Hematopoietic multipotent progenitor cell treated with erythropoietin and hydrocortisone succinate and interleukin-3 and kit ligand, for 17 days (in vitro differentiated cells): ENCODE measurements around the gene PTPRN2.
"Not testable (repeated sequence)": the region's sequence is repeated elsewhere in the genome, so short reads cannot be mapped to it uniquely, and the experiment has no call there.

Experiments
- DNase-seq: peaks from one replicate; pipeline ENCODE4 v3.0.0-alpha.2; 2015; ENCODE audit warnings: low spot score

PTPRN2 gene

DNA sequence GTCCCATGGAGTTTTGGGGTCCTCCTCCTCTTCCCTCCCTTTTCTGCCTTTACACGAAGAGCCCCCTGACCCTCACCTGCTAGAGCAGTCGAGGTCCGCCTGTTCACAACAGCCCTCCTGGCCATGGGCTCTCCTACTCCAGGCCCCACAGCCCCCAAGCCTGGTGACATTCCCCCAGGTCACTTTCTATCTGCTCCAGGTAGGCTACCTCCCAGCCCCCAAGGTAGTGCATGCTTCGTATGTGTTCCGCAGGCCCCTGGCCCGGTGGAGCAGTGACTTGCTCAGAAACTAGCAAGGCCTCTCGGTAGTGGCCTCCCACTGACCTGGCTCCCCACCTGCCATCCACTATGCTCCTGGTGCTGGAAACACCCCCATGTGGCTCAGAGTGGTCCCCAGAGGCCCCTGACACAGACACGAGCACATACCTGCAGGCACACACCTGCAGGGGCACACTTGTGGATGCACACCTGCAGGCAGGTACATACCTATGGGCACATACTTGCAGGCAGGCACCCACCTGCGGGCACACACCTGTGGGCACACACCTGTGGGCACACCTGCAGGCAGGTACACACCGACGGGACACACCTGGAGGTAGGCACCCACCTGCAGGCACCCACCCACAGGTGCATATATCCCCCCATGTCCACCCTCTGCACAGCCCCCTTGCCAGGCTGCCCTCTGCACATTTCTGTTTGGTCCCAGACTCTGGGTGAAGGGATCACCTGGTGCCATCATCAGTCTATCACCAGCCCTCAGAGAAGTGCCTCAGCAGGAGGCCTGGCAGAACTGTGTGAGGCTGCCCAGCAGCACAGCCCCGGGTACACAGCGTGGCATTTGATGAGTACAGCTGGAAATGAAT is 322.5 kb downstream of the PTPRN2 start:
- no peak for DNase-seq

DNA sequence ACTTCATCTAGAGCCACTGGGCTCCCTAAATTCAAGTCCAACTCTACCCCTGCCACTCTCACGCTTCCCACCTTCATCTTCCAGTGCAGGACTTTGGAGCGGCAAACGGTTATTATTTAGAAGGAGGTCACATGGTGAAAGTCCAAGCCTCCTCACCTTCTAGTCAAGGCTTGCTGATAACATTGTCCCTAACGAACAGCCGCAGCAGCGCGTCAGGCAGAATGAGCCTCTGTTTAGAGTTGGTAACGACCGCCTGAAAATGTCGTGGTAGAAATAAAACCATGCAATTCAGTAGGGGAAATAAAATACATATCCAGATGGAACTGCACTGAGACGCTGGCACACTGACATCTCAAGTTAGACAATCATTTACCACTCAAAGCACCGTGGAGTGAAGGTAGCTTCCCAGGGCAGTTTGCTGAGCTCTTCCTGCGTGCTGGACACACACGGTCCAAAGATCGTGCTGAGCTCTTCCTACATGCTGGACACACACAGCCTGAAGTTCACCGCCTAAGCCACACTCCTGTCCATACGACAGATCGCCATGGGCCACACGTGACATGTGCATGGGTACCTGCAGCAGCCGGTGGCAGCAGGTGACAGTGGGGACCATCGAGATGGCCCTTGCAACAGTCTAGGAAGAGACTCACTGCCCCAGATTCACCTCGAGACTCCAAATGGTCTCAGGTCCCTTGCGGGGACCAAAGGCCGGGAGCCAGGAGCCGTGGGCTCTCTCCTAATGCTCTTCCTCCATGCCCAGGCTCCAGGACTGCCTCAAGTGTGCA is 323.5 kb downstream of the PTPRN2 start:
- no peak for DNase-seq

DNA sequence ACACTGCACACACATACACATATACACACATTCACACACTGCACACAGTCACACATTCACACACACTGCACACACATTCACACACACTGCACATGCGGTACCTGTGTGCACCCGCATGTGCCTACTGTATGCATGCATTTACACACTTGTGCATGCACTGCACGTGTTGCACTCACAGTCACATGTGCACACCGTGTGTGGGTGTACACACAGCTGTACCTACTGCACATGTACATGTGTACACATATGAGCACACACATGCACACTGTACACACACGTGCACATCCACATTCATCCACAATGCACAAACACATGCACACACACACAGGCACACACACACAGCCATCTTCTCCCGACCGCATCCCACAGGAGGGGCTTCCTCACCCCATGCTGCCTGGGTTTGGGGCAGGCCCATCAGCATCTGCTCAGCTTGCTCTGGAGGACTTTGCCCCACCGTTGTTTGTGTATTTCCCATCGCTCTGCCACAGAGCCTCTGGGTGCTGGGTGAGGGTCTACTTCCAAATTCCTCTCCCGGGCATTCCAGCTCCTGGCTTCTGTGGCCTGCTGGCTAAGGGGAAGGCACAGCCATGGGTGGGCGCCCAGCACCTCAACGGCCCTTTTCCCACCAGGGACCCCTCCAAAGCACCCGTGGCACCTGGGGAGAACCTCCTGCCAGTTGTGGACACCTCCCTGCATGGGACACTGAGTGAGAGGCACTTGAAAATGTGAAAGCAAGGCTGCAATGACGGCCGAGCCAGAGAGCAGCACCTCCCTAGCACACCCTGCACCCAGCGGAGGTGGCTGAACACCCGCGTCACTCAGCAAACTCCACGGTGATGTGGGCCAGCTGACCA is 324.3 kb downstream of the PTPRN2 start:
- no peak for DNase-seq

DNA sequence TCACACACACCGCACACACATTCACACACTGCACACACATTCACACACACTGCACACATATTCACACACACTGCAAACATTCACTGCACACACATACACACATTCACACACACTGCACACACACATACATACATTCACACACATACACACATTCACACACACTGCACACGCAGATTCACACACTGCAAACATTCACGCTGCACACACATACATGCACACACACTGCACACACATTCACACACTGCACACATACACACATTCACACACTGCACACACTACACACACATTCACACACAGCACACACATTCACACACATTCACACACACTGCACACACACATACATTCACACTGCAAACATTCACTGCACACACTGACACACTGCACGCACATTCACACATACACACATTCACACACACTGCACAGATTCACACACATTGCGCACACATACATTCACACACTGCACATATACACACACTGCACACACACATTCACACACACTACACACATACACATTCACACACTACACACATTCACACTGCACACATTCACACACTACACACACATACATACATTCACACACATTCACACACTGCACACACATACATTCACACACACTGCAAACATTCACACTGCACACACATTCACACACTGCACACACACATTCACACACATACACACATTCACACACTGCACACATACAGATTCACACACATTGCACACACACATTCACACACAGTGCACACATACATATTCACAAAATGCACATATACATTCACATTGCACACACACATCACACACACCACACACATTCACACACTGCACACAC is 325.1 kb downstream of the PTPRN2 start:
- no peak for DNase-seq

DNA sequence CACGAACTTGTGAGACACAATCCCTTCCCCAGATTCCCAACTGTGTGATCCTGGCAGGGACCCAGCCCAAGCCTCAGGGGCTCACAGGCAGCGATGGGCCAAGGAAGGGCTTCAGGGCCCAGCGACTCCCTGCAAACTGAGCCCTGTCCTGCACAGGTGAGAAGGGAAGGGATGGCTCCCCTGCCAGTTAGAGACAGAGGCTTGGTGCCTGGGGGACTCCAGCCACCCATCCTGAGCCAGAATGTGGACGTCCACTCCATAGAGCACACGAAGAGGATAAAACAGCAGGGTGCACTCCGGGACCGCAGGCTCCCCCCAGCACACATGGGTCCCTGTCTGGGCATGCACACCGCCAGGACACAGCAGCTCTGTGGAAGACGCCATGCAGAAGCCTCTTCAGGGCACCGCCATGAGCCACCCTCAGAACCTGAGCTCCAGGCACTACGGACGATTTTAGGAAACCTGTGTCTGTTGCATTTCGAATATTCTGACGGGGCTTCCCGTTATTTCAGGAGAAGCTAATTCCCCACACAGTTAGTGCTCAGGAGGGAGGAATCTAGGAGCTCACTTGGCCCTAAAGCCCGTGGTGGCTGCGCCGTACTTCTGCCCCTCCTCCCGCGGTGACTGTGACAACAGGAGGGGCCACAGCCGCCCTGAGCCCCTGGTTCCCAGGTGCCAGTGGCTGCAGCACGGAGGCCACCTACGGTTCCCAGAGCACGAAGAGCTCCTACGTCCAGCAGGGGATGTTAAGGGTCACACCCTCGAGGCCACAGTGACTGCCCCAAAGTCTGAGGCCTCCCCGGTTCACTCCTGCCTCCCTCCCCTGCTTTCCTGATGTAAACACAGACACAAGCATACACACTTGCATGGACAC is 326.0 kb downstream of the PTPRN2 start:
- no peak for DNase-seq

DNA sequence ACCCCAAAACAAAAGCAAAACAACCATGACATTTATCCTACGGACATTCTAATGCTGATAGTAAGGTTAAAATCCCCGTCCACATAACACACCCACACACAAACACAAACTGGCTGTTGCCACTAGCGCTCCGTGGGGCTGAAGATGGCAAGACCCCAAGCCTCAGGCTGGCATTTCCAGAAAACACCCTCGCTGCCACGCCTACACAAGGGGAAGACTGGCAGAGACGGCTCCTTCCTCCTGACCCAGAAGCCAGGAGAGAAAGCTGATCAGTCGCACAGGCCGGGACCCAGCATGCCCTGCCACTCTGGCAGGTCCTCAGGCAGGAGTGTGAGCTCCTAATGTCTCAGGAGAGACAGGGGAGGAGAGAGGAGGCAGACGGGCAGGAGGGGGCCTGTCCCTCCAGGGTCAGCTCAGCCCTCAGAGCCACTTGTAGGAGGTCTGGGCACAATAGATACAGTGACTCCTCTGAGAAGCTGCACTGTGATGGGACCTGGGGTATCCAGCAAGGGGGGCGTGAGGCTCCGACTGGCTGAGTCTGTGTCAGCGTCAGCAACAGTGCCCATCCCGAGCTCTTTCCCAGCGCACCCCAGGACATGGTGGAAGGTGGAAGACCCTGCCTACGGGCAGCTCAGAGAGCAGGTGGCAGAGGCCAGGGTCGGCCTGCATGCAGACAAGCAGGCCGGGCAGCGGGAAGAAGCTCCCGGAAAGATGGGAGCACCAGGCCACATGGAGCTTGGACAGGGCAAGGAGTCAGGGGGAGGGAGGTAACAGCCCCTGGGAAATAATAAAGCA is 326.9 kb downstream of the PTPRN2 start:
- no peak for DNase-seq

DNA sequence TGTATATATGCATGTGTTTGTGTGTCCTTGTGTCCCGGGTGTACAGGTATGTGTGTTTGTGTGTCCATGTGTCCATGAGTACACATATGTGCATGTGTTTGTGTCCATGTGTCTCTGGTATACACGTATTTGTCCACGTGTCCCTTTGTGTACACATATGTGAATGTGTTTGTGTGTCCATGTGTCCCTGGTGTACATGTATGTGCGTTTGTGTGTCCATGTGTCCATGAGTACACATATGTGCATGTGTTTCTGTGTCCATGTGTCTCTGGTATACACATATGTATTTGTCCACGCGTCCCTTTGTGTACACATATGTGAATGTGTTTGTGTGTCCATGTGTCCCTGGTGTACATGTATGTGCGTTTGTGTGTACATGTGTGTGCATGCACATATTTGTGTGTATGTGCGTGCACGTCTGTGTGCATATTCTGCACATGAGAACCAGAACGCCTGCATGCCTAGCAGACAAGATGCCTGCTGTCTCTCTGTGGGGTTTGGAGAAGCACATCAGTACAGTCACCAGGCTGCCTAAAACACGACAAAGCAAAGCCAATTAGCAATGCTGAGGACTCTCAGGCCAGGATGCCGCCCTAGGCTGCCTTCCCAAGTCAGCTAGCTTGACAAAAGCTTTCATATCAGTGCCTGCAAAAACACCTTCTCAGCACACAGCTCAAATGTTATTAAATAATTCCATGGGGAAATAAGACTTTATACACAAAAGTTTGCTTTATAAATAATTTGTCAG is 327.8 kb downstream of the PTPRN2 start:
- no peak for DNase-seq

DNA sequence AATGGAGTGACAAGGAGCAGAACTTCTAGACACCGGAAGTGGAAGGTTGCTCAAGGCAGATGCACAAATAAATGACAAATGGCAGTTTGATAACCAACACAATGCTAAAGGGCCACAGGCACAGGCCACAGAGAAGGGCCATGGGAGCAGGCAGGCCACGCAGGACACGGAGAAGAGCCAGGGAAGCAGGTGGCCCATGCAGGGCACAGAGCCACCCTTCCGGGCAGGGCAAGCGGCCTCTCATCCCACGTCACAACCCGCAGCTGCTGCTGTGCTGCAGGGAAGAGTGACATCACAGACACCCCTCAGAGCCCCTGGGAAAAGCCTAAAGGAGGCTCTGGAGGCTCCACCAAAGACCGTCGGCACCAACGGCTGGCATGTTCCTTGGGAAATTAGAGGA is 328.5 kb downstream of the PTPRN2 start:
- DNase-seq: no peak

DNA sequence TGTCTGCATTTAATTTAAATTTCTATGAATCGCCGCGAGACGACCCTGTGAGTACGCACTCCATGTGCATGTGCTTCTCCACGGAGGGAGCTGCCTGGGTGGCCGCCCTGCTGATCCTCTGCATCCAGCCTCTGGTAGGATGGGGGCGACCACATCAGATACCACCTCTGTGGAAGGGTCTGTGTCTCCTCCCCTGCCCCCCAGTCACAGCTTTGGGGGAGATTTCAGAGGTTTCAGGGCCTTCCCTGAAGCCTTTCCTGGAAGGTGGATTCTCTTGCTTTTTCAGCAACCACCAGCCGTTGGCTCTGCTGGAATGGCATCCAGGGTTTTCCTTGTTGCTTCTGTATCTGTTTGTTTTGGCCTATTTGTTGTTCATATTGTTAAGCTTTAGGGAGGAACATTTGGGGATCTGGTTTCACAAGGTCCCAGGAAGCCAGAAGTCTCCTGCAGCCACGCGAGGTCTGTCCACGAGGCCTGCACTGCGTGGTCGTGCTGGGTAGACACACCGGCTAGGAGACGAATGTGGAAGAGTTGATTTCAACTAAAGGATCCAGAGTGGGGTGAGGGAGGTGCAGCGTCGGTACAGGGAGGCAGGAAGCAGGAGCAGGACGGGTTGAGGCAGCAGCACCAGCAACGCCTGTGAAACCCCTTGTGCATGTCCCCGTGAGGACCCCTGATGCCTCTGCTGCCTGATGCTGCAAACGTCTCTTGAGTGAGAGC is 329.1 kb downstream of the PTPRN2 start:
- DNase-seq: no peak

DNA sequence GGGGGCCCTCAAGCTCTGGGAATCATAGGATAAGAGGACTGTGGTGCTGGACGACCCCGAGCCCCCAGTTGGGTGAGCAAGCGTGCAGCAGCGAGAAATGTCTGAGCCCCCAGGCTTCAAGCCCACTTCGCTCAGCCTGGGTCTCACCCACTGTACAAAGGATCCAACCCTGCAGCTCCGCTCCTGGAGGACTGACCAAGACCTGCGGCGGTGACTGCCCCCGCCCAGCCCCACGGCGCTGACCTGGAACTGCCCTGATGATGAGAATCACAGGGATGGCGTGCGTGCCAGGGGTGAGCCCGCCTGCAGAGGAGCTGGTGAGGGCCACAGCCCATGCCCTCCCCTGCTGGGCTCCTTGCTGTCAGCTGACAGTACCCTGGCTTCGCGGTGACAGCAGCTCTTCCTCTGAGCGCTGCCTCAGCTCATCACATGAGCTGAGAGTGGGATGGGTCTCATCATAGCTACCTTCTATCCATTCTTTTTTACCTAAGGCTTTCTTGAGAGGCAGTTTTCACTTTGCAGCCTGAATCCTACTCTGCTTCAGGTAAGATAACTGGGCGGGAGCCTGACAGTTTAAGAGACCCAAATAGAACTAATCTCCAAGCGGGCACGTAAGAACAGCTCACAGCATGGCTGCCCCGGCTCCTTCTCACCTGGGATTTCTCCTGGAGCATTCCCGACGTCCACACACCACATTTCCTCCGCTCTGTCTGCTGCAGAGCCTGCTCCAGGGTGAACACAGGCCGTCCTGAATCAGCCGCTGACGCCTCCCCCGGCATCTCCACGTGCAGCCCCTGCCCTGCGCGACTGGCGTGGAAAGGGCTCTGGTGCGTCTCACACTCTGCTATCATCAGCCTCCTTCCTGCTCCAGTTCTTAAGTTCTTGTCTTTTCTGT is 329.9 kb downstream of the PTPRN2 start:
- no peak for DNase-seq

DNA sequence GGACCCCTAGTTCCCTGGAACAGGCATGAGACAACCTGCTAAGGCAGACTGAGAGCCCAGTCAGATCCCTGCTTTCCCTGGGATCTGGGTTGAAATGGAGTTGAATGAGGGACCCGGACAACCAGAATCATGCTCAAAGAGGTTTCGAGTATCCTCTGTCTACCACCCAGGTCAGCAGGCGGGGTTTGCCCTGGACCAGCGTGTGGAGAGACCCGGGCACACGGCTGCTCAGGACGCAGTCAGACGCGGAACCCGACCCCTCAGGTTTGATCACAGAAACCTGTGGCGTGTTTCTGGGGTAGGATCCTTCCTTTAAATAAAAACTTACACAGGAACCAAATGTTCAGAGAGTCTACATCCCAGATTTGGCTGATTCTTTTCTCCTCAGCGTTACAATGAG is 330.6 kb downstream of the PTPRN2 start:
- DNase-seq: no peak

DNA sequence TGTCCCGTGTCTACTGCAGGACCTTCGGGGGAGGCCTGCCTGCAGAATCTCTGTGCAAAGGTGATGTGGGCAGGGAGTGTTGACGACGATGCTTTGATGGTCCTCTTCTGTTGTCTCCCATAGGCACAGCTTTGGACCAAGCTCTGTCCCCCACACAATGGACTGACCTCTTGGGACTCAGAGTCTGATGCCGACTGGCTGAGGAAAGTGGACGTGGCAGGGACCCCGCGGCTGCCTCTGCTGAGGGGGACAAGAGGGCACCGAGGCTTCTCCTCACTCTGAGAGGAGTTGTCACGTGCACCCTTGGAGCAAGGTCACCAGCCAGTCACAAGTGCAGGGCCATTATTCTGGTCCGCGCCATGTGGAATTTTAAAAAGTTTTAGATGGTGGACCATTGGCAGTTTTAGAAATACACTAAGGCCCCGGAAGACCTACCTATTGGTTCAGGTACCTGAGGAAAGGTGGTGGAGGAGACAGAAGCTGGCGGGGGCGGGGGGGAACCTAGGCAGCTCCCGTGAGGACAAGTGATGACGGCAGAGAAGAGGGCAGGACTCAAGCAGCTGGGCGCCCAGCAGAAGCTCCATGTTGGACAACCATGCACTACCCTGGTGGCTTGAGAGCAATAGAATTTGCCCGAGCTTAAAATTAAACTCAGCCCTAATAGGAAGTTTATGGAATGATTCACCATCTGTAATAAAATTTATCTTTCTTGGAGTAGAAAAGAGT is 331.4 kb downstream of the PTPRN2 start:
- DNase-seq: no peak

DNA sequence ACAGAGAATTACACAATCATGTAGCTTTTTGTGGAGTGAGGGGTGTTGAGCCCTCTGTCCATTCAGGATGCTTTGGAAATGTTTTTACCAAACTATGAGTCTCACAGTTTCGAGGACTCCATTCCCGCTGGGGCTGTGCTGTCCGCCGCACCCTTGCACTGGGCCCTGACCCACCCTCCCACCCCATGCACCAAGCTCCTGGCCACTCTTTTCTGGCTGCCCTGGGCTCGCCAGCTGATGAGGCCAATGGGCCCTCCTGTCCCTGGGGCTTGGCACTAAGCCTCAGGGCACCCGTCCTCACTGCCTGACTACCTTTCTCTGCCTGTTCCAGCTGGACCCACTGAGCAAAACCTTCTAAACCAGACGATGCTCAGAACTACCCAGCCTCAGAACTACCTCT is 332.1 kb downstream of the PTPRN2 start:
- DNase-seq: no peak

DNA sequence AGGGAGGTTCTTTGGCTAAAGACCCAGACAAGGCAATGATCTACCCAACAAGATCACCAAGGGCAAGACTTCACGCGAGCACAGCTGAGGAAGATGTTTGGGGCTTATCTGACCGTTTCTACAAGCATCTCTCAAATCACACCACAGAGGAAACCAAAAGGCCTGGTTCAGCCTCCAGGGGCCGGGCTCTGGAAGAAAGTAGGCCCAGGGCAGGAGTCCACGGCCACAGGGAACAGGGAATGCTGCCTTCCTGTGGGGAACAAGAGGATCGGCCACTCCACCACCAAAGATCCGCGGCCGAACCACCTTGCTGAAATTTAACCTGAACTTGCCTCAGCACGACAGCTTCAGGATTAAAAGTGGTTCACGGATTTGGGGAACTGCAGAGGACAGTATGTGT is 332.5 kb downstream of the PTPRN2 start:
- no peak for DNase-seq

DNA sequence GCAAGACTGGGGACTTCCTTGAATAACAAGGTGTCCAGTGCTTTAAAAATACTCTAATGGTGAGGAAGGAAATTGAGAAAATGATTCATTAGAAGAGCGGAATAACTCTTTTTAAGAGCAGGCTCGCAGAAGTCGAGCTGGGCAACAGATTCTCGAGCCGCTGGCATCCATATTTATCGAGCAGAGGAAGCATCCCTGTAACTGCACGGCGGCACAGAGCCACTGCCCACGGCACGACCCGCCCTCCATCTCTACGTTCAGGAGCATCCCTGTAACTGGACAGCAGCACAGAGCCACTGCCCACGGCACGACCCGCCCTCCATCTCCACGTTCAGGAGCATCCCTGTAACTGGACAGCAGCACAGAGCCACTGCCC is 334.0 kb downstream of the PTPRN2 start:
- not testable (repeated sequence) for DNase-seq

DNA sequence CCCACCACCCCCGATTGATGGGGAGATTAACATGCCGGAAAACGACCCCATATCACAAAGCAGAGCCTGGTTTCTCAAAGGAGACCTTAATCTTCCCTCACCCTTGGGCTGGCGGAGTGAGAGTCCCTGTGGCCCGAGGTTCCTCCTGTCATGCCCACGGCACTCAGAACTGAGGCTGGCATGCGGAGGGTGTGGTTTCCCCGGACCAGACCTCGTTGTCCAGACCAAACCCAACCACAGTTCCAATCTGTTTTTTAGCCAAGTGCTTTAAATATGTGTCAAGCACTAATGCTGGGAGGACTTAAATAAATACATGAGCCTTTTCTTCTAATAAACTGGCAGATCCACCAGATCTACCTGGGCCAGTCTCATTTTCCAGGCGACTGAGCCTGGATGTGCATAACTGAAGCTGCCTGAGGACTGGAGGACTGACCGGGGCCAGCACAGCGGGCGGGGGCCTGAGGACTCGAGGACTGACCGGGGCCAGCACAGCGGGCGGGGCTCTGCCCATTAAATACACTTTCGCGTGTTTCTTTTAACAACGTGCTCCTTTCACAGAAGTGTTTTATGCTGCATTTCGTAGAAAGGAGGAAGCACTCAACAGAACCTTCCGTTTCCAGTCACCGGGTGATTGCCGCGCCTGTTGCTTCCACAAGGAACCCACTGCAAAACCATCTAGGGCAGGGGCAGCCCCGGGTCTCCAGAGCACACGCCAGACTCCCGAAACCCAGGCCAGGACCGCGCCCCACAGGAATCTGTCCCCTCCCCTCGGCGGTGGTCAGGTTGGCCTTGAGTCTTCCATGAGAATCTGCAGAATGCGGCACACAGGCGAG is 334.6 kb downstream of the PTPRN2 start:
- DNase-seq: no peak
